Fibroblast of mammary gland (primary cell): Measurements from ENCODE around the gene C1QL1.
A peak's percentile ranks its signal among the peaks of the same experiment; 100 is the strongest.
"Not testable (repeated sequence)": the region's sequence is repeated elsewhere in the genome, so short reads cannot be mapped to it uniquely, and the experiment has no call there.

Source experiments
- DNase-seq: peaks from one replicate; pipeline ENCODE4 v3.0.0-alpha.2; 2010; ENCODE audit warnings: low read depth
- H3K4me3 ChIP-seq: 2 replicates; pipeline ENCODE4 v1.5.1; 2011; ENCODE audit warnings: low read depth, mild to moderate bottlenecking, low read length, moderate library complexity; ENCODE audit not compliant: control insufficient read depth
- TF ChIP-seq, protein P1 (sequence below): conservative IDR thresholded peaks from 2 replicates; pipeline ENCODE4 v1.5.1; 2011; ENCODE audit warnings: low read depth, low read length, inconsistent platforms; ENCODE audit not compliant: control insufficient read depth, insufficient read depth

Gene C1QL1

DNA sequence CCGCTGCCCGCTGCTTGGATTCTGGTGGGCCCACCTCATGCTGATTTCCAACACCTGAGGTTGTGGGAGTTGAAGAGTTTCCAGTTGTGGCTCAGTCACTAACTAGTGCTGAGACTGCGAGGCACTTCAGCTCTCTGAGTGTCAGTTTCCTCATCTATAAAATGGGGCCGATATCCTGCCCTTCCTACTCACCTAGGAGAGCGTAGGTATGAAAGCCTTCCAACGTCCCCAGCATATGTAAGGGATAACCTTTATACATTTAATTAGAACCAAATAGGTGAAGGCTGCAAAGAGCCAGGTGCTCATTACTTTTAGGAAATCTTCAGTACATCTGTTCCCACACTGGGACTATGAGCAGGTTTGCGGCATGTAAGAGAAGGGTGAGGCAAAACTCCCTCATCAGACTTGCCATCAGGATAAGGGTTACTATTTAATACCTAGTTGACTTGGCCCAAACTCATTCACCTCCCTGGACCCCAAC, 19.7 kb downstream of the C1QL1 start:
- TF ChIP-seq, protein P1, sequence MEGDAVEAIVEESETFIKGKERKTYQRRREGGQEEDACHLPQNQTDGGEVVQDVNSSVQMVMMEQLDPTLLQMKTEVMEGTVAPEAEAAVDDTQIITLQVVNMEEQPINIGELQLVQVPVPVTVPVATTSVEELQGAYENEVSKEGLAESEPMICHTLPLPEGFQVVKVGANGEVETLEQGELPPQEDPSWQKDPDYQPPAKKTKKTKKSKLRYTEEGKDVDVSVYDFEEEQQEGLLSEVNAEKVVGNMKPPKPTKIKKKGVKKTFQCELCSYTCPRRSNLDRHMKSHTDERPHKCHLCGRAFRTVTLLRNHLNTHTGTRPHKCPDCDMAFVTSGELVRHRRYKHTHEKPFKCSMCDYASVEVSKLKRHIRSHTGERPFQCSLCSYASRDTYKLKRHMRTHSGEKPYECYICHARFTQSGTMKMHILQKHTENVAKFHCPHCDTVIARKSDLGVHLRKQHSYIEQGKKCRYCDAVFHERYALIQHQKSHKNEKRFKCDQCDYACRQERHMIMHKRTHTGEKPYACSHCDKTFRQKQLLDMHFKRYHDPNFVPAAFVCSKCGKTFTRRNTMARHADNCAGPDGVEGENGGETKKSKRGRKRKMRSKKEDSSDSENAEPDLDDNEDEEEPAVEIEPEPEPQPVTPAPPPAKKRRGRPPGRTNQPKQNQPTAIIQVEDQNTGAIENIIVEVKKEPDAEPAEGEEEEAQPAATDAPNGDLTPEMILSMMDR, result no peak
- H3K4me3 ChIP-seq, result peak overlapping the region; percentile 92
- DNase-seq, result no peak

DNA sequence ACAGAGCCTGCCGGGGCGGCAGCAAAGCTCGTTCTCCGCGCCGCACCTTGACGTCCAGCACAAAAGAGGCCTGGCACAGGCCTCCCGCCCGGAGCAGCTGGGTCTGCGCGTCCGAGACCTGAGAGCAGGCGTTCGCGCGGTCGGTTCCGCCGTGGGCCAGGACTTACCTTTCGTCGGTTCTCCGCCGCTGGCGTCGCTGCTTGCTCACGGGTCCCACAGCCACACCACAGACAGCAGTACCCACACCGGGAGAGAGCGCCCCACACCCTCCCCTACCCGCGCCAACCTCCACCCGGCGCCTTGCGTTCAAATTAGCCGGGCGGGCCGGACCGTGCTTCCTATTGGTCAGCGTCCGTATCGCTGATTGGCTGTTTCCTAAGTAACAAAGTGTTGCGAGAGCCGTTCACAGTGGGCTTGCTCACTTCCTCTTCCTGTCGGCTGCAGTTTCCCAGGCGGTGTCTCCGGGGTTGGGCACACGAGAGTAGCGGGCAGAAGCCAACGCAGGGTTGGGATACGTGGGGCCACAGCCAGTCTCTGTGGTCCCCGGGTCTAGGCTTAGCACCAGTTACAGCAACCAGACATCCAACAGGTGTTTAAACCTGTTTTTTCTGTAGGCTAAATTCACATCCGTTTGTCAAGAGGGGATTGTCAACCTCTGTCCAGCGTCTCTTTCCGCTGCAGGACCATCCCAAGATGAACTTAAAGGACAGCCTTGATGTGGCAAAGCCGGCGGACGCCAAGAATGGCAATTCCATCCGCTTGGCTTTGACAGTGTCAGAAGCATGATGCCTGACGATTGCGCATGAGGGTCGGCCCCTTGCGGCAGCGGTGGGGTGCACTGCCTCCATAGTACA, 20.4 kb downstream of the C1QL1 start, which contains the start of gene KIF18B:
KIF18B (minus strand) TSS at position 313 of the 854 bp plus-strand sequence. CDS start 11,429 bp downstream, outside the sequence.
- TF ChIP-seq, protein P1, result no peak
- DNase-seq, result peak; percentile 96

DNA sequence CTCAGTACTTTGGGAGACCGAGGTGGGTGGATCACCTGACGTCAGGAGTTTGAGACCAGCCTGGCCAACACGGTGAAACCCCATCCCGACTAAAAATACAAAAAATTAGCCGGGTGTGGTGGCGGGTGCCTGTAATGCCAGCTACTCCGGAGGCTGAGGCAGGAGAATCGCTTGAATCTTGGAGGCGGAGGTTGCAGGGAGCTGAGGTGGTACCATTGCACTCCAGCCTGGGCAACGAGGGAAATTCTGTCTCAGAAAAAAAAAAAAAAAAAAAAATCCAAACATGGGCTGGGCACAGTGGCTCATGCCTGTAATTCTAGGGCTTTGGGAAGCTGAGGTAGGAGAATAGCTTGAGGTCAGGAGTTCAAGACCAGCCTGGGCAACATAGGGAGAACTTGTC, 22.5 kb downstream of the C1QL1 start:
- H3K4me3 ChIP-seq, DNase-seq: not testable (repeated sequence)

More for the DNA sequence above, 20.4 kb downstream of the C1QL1 start, which contains the start of gene KIF18B:
- H3K4me3 ChIP-seq, result peak within 1 kb of the TSS; percentile 92

DNA sequence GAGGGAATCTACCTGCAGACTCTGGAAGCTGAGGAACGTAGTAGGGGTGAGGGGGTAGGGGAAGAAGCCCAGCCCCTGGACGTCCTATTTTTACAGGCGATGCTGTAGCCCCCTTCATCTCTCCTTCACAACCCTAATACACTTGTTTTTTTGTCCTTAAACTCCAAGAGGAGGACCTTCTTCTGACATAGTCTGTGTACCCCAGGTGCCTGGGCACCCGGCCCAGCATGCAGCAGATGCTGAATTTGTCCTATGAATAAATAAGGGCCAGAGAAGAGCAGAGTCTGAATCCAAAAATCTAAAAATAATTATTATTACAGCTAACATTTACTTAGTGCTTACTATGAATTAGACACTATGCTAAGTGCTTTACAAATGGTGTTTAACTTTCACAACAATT, 25.6 kb downstream of the C1QL1 start:
- no peak overlapping the region for H3K4me3 ChIP-seq
- DNase-seq, result no peak
- TF ChIP-seq, protein P1, result no peak

DNA sequence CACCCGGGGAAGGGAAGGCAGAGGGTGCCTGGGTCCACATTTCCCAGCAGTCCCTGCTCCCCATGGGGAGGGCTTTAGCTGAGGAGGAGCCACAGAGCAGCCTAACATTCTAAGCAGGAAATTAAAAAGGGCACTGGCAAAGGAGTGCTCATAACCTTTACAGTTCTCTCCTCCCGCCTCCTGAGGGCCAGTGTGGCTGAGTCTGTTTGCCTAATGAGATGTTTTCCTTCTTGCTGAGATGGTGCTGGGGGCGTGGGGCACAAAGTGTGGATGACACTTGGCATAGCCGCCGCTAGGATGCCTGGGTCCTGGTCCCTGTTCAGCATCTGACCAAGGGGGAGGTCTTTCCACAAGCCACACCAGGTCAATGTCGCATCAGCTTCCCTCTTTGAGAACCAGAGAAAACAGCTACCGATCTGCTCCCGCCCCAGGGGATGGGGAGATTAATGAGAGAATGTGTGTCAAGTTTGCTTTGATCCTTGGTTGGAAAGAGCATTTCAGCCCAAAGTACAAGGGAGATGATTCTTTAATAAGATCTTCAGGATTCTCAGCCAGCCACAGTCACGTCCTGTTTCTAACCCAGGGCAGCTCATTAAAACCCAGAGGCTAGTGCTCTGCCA, 26.3 kb downstream of the C1QL1 start:
- DNase-seq, result no peak
- TF ChIP-seq, protein P1, result no peak
- H3K4me3 ChIP-seq, result no peak overlapping the region

DNA sequence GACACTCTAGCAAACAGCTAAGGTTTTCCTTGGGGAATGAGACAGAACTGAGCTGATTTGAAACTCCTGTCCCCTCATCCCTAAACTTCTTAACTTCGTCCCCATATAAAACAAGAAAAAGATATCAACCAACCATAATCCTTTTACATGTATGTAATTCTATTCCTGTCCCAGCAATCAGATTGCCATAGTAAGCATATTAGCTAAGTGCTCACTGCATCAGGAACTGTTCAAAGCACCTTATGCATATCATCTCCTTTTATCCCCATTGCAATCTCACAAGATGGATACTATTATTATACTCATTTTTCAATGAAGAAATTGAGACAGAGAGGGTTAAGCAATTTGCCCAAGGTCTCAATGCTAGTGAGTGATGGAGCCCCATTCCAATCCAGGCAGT, 27.3 kb downstream of the C1QL1 start:
- H3K4me3 ChIP-seq, result no peak overlapping the region
- no peak for DNase-seq
- TF ChIP-seq, protein P1, result no peak

DNA sequence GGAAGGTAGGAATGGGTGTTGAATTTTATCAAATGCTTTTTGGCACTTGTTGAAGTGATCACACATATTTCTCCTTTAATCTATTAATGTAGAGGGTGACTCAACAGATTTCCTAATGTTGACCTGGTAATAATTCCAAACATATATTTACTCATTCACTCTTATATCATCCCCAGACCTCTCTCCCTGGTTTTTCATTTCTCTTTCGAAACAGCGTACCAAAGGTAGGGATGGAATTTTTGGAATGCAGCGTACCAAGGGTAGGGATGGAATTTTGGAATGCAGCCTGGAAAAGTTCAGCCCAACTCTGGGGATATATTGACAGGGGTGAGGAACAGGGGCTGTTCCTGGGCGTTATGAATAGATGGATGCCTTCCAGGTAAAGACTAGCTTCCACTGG, 27.8 kb downstream of the C1QL1 start:
- peak; percentile 26 for DNase-seq
- TF ChIP-seq, protein P1, result no peak
- no peak overlapping the region for H3K4me3 ChIP-seq
